Neuronal stem cell (in vitro differentiated cells): ENCODE results near the gene TSPAN9.

ENCODE experiments used
- DNase-seq: peaks from one replicate; pipeline ENCODE4 v3.0.0-alpha.2; 2013; ENCODE audit warnings: low spot score
- H2AFZ ChIP-seq: one replicate; pipeline ENCODE4 v1.6.1; 2013; ENCODE audit warnings: mild to moderate bottlenecking, low read length, inconsistent platforms
- H2AK5ac ChIP-seq: 2 replicates; pipeline ENCODE4 v1.6.1; 2013; ENCODE audit warnings: low read depth, mild to moderate bottlenecking, inconsistent platforms, low read length, moderate library complexity, mixed read lengths
- H2BK120ac ChIP-seq: 2 replicates; pipeline ENCODE4 v1.6.1; 2013; ENCODE audit warnings: low read depth, mild to moderate bottlenecking, inconsistent platforms, low read length, moderate library complexity, mixed read lengths
- H2BK12ac ChIP-seq: one replicate; pipeline ENCODE4 v1.6.1; 2013; ENCODE audit warnings: low read length, inconsistent platforms
- H2BK15ac ChIP-seq: 2 replicates; pipeline ENCODE4 v1.6.1; 2013; ENCODE audit warnings: mild to moderate bottlenecking, low read length, inconsistent platforms, mixed read lengths
- H2BK5ac ChIP-seq: one replicate; pipeline ENCODE4 v1.6.1; 2013; ENCODE audit warnings: inconsistent platforms, mild to moderate bottlenecking, low read length, moderate library complexity
- H3K14ac ChIP-seq: one replicate; pipeline ENCODE4 v1.6.1; 2013; ENCODE audit warnings: low read length, inconsistent platforms
- H3K18ac ChIP-seq: 2 replicates; pipeline ENCODE4 v1.6.1; 2013; ENCODE audit warnings: low read length, inconsistent platforms
- H3K23ac ChIP-seq: 2 replicates; pipeline ENCODE4 v1.6.1; 2013; ENCODE audit warnings: low read depth, mild to moderate bottlenecking, mixed read lengths, low read length, inconsistent platforms; ENCODE audit not compliant: poor library complexity
- H3K27ac ChIP-seq: replicated peaks from 3 replicates; pipeline ENCODE4 v1.5.1; 2013; ENCODE audit warnings: low read length, inconsistent platforms
- H3K27me3 ChIP-seq, 3 experiments: 2 replicates each; pipeline ENCODE4 v1.6.1; 2013; ENCODE audit warnings: low read length in 3 of 3, mild to moderate bottlenecking in 2 of 3, inconsistent platforms in 1 of 3, low read depth in 1 of 3, mixed read lengths in 1 of 3, moderate library complexity in 1 of 3; ENCODE audit not compliant: control insufficient read depth in 3 of 3, insufficient read depth in 3 of 3
- H3K36me3 ChIP-seq, 2 donors: replicated peaks in 1 of 2; 2 replicates each; pipeline ENCODE4 v1.6.1; 2013; ENCODE audit warnings: low read length in 2 of 2; ENCODE audit not compliant: control insufficient read depth in 2 of 2, insufficient read depth in 2 of 2
- H3K4ac ChIP-seq: 2 replicates; pipeline ENCODE4 v1.6.1; 2013; ENCODE audit warnings: inconsistent platforms, mild to moderate bottlenecking, low read length, moderate library complexity
- H3K4me1 ChIP-seq, 2 donors: 1 replicate in 1 of 2; 2 replicates in 1 of 2; pipeline ENCODE4 v1.6.1; 2013; ENCODE audit warnings: low read length in 2 of 2, low read depth in 1 of 2; ENCODE audit not compliant: control insufficient read depth in 2 of 2, insufficient read depth in 1 of 2
- H3K4me2 ChIP-seq: one replicate; pipeline ENCODE4 v1.6.1; 2013; ENCODE audit warnings: mild to moderate bottlenecking, low read length, inconsistent platforms; ENCODE audit not compliant: insufficient read depth, poor library complexity, severe bottlenecking
- H3K4me3 ChIP-seq, 2 donors: 2 replicates each; pipeline ENCODE4 v1.5.1; 2013; ENCODE audit warnings: low read length in 2 of 2, mild to moderate bottlenecking in 2 of 2, inconsistent platforms in 1 of 2, moderate library complexity in 1 of 2
- H3K79me1 ChIP-seq: one replicate; pipeline ENCODE4 v1.6.1; 2013; ENCODE audit warnings: low read depth, mild to moderate bottlenecking, inconsistent platforms, low read length, moderate library complexity
- H3K9ac ChIP-seq: one replicate; pipeline ENCODE4 v1.6.1; 2013; ENCODE audit warnings: mild to moderate bottlenecking, low read depth, low read length, inconsistent platforms; ENCODE audit not compliant: poor library complexity
- H3K9me3 ChIP-seq, 2 donors: replicated peaks in 1 of 2; 2 replicates each; pipeline versions ENCODE3 to v1.6.1; 2013; ENCODE audit warnings: low read length in 2 of 2, mild to moderate bottlenecking in 2 of 2, inconsistent platforms in 1 of 2, low read depth in 1 of 2, mixed read lengths in 1 of 2, moderate library complexity in 1 of 2; ENCODE audit not compliant: control insufficient read depth in 2 of 2, insufficient read depth in 1 of 2
- H4K8ac ChIP-seq: one replicate; pipeline ENCODE4 v1.6.1; 2013; ENCODE audit warnings: low read depth, mild to moderate bottlenecking, inconsistent platforms, low read length, moderate library complexity
- H4K91ac ChIP-seq: one replicate; pipeline ENCODE4 v1.6.1; 2013; ENCODE audit warnings: low read length, low read depth, mild to moderate bottlenecking, inconsistent platforms; ENCODE audit not compliant: poor library complexity
- WGBS, 2 donors: extraction: QIAGEN DNeasy Blood & Tissue Kit; methylation state at CpG; one replicate each; pipeline ENCODE4 v1.1.7; 2013; ENCODE audit warnings: missing lambda C conversion rate in 2 of 2, mixed read lengths in 1 of 2; ENCODE audit not compliant: insufficient read length in 2 of 2, insufficient replicate concordance in 1 of 2; ENCODE audit errors: extremely low coverage in 2 of 2; 5-methylcytosine and 5-hydroxymethylcytosine counted together

The TSPAN9 gene

DNA sequence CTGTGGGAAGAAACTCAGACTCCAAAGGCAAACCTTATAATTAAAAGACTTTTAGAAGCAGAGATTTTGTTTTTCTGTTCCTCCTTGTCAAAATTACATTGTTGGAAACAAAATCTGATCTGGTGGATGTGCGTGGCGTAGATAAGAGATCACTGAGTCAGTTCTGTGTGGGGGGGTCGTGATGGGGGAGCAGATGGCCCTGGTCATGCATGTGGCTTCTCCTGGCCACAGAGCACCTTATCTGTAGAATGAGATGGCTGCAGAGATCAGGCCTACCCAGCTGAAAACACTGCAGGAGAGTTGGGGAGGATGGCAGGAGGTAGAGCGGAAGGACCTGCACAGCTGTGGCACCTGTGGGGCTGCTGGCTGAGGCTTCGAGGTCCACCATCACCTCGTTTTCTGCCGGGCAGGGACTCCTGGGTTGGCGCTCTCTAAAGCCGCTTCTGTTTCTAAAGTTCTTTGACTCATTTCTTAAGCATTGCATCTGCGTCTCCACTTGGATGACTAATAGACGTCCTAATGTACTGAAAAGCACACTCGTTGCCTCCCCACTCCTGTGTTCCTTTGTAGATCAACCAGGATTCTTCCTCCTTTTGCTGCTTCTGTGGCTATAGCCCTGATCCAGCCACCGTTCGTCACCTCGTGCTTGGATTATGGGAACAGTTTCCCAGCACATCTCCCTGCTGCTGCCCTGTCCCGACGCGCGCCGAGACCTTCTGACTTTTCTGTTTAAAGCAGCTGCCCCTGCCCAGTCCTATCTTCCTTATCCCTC is 93.4 kb downstream of the TSPAN9 start:
- no peak overlapping the region for H3K4me2 ChIP-seq
- H3K4ac ChIP-seq: no peak overlapping the region
- no CpG with 5 or more reads among the region's 20 CpGs for WGBS, 2 donors
- H3K79me1 ChIP-seq: no peaks in the 10 kb centered on the region
- no peak overlapping the region for H2BK120ac ChIP-seq
- no peak overlapping the region for H3K4me3 ChIP-seq
- peaks cover 11 to 12% of the 10 kb centered on the region in 2 donors for H3K4me1 ChIP-seq
- no peak overlapping the region for H3K23ac ChIP-seq
- H3K36me3 ChIP-seq: no peaks in the 10 kb centered on the region
- no peak overlapping the region for H3K18ac ChIP-seq
- no peak overlapping the region for H2BK12ac ChIP-seq
- H2AFZ ChIP-seq: no peak overlapping the region
- H2BK5ac ChIP-seq: no peak overlapping the region
- H2BK15ac ChIP-seq: no peak overlapping the region
- no peaks in the 10 kb centered on the region for H3K27me3 ChIP-seq
- no peak overlapping the region for H4K91ac ChIP-seq
- peak overlapping the region; percentile 47 for H3K9ac ChIP-seq
- no peak overlapping the region for H4K8ac ChIP-seq
- DNase-seq: no peak
- no peak overlapping the region for H3K27ac ChIP-seq
- H3K14ac ChIP-seq: no peak overlapping the region
- H2AK5ac ChIP-seq: peak overlapping the region; percentile 40
- no peaks in the 10 kb centered on the region for H3K9me3 ChIP-seq

DNA sequence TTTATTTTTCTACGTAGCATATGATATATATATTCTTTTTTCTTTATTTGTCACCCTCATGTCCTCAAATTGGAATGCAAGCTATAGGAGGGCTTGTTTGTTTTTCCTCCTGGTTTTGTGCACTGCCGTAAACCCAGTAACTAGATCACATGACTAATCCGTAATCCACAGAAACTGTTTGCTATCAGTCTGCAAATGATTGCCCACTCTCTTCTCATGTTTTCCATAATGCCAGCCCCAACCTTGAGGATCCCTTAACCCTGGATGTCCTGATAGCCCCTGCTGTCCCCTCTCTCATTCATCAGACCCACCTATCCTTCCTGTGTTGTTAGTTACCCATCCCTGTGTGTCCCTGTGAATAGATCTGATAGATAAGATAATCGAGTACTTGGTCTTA is 94.0 kb downstream of the TSPAN9 start:
- Histone ChIP-seq H2BK15ac (no peak overlapping the region), H3K79me1 (no peaks in the 10 kb centered on the region), H3K18ac (no peak overlapping the region), H3K4me2 (no peak overlapping the region), H2BK5ac (no peak overlapping the region), H3K36me3 (no peaks in the 10 kb centered on the region), H3K23ac (no peak overlapping the region), H3K14ac (no peak overlapping the region), H4K8ac (no peak overlapping the region), H2BK120ac (no peak overlapping the region), H2BK12ac (no peak overlapping the region), H3K4me1 (peaks cover 11 to 15% of the 10 kb centered on the region in 2 donors), H2AK5ac (no peak overlapping the region), H3K27ac (no peak overlapping the region), H3K27me3 (no peaks in the 10 kb centered on the region), H4K91ac (no peak overlapping the region), H3K4ac (no peak overlapping the region), H3K4me3 (no peak overlapping the region), H3K9me3 (no peaks in the 10 kb centered on the region), H2AFZ (no peak overlapping the region), H3K9ac (no peak overlapping the region)
- no peak for DNase-seq
- WGBS, 2 donors: no CpG with 5 or more reads among the region's 4 CpGs

DNA sequence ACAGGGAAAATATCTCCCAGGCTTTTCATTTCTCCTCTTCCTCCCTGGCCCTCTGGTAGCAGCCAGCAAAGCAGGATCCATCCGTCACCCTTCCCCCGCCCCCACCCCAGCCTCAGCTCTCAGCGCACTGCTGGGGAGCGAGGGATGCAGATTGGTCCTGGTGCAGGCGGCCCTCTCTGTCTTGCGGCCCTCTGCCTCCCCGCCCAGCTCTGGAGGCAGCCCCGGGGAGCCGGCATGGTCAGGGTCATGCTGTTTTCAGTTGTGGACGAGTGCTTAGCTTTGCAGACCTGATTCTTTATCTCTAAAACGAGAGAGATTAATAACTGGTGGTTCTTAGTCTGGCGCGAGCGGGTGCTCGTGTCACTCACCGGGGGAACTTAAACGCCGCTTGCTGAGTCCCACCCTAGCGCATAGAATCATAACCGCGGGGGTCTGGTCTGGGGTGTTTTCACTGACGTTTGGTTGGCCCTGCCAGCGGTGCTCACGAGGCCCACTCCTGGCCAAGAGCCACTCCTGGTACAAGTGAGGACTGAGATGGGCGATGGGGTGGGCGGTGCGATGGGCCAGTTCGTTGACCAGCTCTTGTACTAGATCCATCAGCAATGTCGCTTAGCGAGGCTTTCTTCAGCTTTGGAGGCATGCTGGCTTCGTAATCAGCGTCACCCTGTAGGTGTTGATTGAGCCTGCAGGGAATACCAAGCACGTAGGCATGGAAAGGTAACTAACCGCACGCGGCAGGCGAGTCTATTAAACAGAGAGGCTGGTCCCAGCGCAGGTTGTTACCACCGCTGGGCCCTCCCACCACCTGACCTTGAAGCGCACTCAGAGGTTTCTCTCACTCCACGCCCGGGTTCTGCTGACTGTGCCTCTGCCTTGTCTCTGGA is 95.2 kb downstream of the TSPAN9 start:
- peak overlapping the region; percentile 20 for H2BK5ac ChIP-seq
- no peak for DNase-seq
- H3K14ac ChIP-seq: peak overlapping the region; percentile 4
- H3K27ac ChIP-seq: no peak overlapping the region
- H3K27me3 ChIP-seq: no peaks in the 10 kb centered on the region
- H4K8ac ChIP-seq: no peak overlapping the region
- H3K9ac ChIP-seq: peak overlapping the region; percentile 10
- no peak overlapping the region for H3K4me2 ChIP-seq
- no CpG with 5 or more reads among the region's 42 CpGs for WGBS, 2 donors
- peak overlapping the region; percentile 70 for H3K23ac ChIP-seq
- no peaks in the 10 kb centered on the region for H3K79me1 ChIP-seq
- H2AK5ac ChIP-seq: no peak overlapping the region
- H3K36me3 ChIP-seq: no peaks in the 10 kb centered on the region
- H3K9me3 ChIP-seq: no peaks in the 10 kb centered on the region
- peaks cover 11 to 15% of the 10 kb centered on the region in 2 donors for H3K4me1 ChIP-seq
- no peak overlapping the region for H4K91ac ChIP-seq
- H2BK15ac ChIP-seq: peak overlapping the region; percentile 6
- H2BK120ac ChIP-seq: no peak overlapping the region
- H3K4me3 ChIP-seq: no peak overlapping the region
- H3K18ac ChIP-seq: peak overlapping the region; percentile 19
- H2AFZ ChIP-seq: no peak overlapping the region
- no peak overlapping the region for H2BK12ac ChIP-seq
- H3K4ac ChIP-seq: peak overlapping the region; percentile 6

DNA sequence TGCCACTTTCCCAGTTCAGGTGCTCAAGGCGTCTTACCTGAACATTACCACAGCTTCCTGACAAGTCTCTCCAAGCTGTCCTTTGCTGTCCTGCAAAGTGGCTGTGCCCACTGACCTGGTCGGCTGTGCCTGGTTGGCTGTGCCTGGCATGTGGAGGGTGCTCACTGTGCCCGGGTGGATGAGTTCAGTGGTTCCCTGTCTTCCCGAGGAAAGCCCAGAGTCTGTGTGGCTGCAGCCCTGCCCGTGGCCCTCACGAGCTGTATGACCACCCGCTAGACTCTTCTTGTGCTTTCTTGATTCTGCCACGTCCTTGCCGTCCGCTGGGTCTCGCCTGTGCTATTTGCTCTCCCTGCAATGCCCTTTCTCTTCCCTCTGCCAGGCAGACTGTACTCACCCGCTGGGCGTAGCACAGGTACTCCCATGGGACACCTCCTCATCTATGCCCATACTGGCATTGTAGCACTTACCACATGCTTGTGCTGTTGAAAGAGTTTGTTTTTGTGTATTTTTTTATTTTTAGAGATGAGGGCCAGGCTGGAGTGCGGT is 95.9 kb downstream of the TSPAN9 start:
- Histone ChIP-seq H2AFZ (no peak overlapping the region), H3K27me3 (no peaks in the 10 kb centered on the region), H3K18ac (no peak overlapping the region), H4K8ac (no peak overlapping the region), H3K23ac (peak overlapping the region; percentile 70), H3K4me3 (no peak overlapping the region), H3K36me3 (no peaks in the 10 kb centered on the region), H3K4me1 (peaks cover 11 to 13% of the 10 kb centered on the region in 2 donors), H2BK12ac (no peak overlapping the region), H3K79me1 (no peaks in the 10 kb centered on the region), H2BK5ac (peak overlapping the region; percentile 20), H2BK15ac (peak overlapping the region; percentile 6), H3K14ac (peak overlapping the region; percentile 4), H3K9ac (peak overlapping the region; percentile 10), H2BK120ac (no peak overlapping the region), H4K91ac (no peak overlapping the region), H3K9me3 (no peaks in the 10 kb centered on the region), H3K27ac (no peak overlapping the region), H3K4ac (peak overlapping the region; percentile 6), H2AK5ac (no peak overlapping the region), H3K4me2 (no peak overlapping the region)
- WGBS, 2 donors: no CpG with 5 or more reads among the region's 14 CpGs
- DNase-seq: no peak
